ENCODE measurements around the gene RAD9B.
A peak's percentile ranks its signal among the peaks of the same experiment; 100 is the strongest.
"Not testable (repeated sequence)": the region's sequence is repeated elsewhere in the genome, so short reads cannot be mapped to it uniquely, and the experiment has no call there.

RAD9B gene

DNA sequence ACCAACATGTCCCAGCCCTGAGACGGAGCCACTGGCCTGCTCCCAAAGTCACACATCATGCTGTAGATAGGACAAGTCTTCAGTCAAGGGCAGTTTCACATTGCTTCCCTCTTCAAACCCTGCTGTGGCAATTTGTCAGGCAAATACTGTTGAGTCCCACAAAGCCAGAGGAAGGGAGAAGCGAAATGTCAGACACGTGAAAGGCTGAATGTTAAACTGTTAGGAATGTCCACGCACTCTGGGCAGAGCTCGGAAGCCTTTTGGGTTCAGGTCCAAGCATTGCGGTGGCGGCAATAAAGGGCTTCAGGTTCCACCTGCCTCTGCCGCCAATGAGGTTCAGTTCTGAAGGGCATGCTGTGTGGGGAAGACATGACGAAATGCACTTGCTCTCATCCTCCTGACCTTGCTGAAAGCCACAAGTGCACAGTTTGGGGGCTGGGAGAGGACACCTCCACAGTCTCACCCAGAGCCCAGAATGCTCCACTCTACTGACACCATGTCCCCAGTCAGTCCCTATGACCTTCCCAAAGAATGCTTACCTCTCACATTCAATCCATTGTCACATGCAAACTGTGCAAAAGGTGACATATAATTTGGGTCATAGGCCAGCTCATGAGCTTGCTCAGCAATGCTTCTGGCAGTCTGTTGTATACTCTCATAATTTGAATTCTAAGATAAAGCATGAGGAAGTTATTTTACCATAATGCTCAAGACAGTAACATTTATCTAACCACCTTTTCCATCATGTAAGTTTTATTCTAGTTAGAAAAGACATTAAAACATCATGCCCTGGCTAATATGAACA, 35.7 kb downstream of the RAD9B start:
- ATAC-seq (replicated peaks) (no peak), DNase-seq (no peak)
- peak overlapping the region; percentile 9 for H3K27ac Mint-ChIP-seq
- peaks cover 32 to 55% of the 10 kb centered on the region in 2 donors for H3K36me3 Mint-ChIP-seq
- no peak overlapping the region for H3K4me3 Mint-ChIP-seq
- no peaks in the 10 kb centered on the region for H3K27me3 Mint-ChIP-seq
- peaks cover 10 to 16% of the 10 kb centered on the region in 2 donors for H3K4me1 Mint-ChIP-seq
- no peaks in the 10 kb centered on the region for H3K9me3 Mint-ChIP-seq

DNA sequence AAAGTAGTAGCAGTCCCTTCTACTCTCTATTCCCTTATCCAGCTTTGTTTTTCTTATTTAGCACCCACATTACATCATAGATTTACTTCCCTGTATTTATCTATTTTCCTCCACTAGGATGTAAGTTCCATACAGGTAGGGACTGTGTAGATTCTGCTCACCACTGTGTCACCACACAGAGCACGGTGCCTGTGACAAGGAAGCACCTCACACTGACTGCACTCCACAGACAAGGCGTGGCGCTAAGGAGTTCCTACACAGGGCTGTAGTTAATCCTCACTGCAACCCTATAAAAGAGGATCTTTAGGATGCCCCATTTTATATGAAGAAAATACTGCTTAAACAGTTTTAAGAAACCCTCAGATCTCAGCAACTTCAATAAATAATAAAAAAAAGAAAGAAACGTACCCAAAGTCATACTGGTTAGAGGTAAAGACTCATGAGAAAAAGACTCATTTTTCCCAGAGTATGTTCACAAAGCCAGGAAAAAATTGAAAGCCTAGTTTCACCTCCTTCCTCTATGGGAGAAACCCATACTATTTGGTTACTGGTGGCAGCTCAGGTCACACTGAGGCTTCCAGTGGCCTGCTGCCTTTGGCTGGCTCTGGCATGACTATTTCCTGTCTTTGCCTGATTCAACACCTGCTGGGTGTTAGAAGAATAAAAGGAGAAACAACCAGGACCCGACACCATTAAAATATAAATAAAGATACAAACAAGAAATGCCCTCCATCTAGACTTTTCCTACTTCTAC, 36.9 kb downstream of the RAD9B start:
- peaks cover 19 to 25% of the 10 kb centered on the region in 2 donors for H3K4me1 Mint-ChIP-seq
- H3K27me3 Mint-ChIP-seq: no peaks in the 10 kb centered on the region
- no peaks in the 10 kb centered on the region for H3K9me3 Mint-ChIP-seq
- DNase-seq (no peak), ATAC-seq (replicated peaks) (no peak)
- peak overlapping the region; percentile 65 for H3K27ac Mint-ChIP-seq
- no peak overlapping the region for H3K4me3 Mint-ChIP-seq
- H3K36me3 Mint-ChIP-seq: peaks cover 41 to 60% of the 10 kb centered on the region in 2 donors

DNA sequence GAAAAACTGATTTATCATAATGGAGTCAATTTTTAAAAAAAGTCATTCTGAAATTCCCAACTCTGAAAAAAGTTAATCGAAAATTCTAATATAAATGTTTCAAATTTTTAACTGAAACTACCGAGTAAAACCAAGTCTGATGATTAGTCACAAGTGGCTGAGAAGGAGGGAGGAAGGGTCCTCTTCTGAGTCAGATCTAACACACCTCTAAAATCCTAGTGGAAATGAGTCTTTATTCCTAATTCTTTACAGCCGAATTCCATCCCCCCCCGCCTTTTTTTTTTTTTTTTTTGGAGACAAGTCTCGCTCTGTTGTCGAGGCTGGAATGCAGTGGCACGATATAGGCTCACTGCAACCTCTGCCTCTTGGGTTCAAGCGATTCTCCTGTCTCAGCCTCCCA, 37.9 kb downstream of the RAD9B start:
- Mint-ChIP-seq H3K27ac (no peak overlapping the region), H3K27me3 (no peaks in the 10 kb centered on the region), H3K4me1 (peaks cover 19 to 27% of the 10 kb centered on the region in 2 donors), H3K36me3 (peaks cover 44 to 54% of the 10 kb centered on the region in 2 donors), H3K4me3 (no peak overlapping the region), H3K9me3 (no peaks in the 10 kb centered on the region)
- ATAC-seq (replicated peaks): no peak
- no peak for DNase-seq

DNA sequence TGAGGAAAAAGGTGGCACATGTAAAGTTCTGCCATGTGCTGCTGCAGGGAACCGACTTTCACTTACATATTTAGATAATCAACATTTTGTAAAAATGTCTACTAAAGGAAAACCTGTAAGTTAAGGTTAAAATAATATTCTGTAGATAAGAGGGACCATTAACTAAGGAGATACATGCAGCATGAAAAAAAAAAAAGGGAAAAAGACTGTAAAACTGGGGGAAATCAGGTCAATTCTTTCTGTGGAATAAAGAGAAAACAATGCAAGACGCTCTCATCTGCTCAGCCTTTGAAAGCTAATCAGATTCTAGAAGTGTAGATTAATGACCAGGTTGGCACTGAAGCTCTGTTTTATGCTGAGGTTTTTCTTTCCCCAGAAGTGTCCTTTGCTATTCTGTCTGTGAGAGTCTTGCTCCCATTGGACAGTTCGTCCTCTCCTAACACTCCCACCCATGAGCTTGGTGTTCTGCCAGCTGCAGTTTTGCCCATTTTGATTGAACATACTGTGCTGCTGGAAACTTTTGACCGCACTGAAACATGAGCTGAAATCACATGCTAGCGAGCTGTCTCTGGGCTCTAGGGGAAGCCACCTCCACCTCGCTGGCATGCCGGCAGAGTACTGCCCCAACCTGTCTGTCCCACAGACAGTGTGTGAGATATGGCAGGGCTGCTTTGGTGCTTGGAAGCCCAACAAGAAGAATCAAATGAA, 41.3 kb downstream of the RAD9B start:
- Mint-ChIP-seq H3K4me1 (peaks cover 29 to 45% of the 10 kb centered on the region in 2 donors), H3K27me3 (no peaks in the 10 kb centered on the region), H3K4me3 (no peak overlapping the region), H3K9me3 (no peaks in the 10 kb centered on the region), H3K36me3 (peaks cover 38 to 53% of the 10 kb centered on the region in 2 donors), H3K27ac (peak overlapping the region; percentile 84)
- DNase-seq: no peak
- peak in 1 of 2 donors; percentile 14 for ATAC-seq (replicated peaks)

DNA sequence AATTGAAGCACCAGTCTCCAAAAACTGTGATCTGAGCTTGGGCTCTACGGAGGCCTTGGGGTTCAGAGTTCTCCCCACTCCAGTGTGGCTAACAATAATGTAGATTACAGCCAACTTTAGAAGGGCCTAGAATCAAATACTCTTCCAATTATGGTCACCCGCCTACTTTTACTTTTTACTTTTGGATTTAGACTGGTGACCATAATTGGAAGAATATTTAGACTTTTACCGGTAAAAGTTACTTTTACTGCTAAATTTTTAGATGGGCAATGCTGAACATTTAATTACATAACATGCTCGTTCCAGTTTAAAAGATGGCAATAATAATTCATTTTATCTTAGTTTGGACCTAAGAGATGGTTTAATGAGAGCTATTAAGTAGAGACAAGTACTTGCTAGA, 41.8 kb downstream of the RAD9B start:
- Mint-ChIP-seq H3K4me1 (peaks cover 28 to 44% of the 10 kb centered on the region in 2 donors), H3K9me3 (no peaks in the 10 kb centered on the region), H3K27me3 (no peaks in the 10 kb centered on the region), H3K36me3 (peaks cover 35 to 53% of the 10 kb centered on the region in 2 donors), H3K4me3 (no peak overlapping the region), H3K27ac (peak overlapping the region; percentile 84)
- ATAC-seq (replicated peaks) (no peak), DNase-seq (no peak)

DNA sequence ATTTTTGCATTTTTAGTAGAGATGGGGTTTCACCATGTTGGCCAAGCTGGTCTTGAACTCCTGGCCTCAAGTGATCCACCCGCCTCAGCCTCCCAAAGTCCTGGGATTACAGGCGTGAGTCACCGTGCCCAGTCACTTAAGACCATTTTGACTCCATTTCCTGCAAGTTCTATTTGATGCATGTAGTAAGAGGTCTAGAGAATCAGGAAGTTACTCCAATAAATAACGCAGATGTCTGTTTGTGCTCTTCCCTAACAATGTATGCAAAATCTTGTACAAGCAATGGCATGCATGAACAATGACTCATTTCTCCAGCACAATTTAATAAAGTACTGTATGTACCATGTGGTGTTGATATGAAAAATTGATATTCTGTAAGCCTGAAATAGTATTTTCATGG, 43.1 kb downstream of the RAD9B start:
- Mint-ChIP-seq H3K27ac (peak overlapping the region; percentile 80), H3K4me1 (peaks cover 34 to 48% of the 10 kb centered on the region in 2 donors), H3K36me3 (peaks cover 33 to 54% of the 10 kb centered on the region in 2 donors)
- ATAC-seq (replicated peaks); H3K4me3 Mint-ChIP-seq; H3K27me3 Mint-ChIP-seq; H3K9me3 Mint-ChIP-seq; DNase-seq: not testable (repeated sequence)

DNA sequence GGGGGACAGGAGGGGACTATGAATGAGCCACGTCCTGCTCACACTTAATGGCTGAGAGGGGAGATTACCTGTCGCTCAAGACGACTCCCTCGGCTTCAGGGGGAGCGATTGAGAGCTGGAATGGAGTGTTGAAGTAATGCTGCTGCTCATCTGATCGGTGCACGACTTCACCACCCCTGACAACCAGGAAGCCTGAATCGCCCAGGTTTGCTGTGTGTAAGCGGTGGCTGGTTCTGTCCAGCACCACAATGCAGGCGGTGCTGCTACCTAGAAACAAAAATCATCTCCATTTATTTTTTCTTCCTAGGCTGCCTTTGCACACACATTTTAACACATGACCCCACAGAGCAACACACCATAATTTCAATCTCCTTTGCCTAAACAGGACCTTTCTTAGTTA, 43.7 kb downstream of the RAD9B start:
- no peaks in the 10 kb centered on the region for H3K27me3 Mint-ChIP-seq
- no peak overlapping the region for H3K4me3 Mint-ChIP-seq
- H3K4me1 Mint-ChIP-seq: peaks cover 35 to 54% of the 10 kb centered on the region in 2 donors
- H3K36me3 Mint-ChIP-seq: peaks cover 34 to 57% of the 10 kb centered on the region in 2 donors
- DNase-seq: no peak
- H3K27ac Mint-ChIP-seq: peak overlapping the region; percentile 77
- H3K9me3 Mint-ChIP-seq: no peaks in the 10 kb centered on the region
- ATAC-seq (replicated peaks): no peak

DNA sequence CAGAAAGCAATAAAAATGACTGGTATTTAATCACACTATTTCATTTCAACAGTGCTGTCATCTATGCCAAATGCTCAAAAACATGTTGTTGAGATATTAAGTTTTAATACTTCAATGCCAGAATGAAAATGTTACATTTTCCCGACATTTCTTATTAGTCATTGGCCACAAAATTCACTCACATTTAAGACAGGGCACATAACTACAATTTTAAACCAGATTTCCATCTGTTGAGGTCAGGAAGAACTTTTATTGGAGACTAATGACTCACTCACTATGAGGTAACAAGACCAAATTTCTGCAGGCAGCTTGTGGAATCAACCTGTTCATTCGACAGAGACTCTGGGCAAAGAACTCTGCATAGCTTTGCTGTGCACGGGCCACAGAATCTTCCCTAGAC, 44.2 kb downstream of the RAD9B start:
- peak overlapping the region; percentile 42 for H3K27ac Mint-ChIP-seq
- peaks cover 35 to 56% of the 10 kb centered on the region in 2 donors for H3K36me3 Mint-ChIP-seq
- no peaks in the 10 kb centered on the region for H3K9me3 Mint-ChIP-seq
- H3K4me1 Mint-ChIP-seq: peaks cover 36 to 56% of the 10 kb centered on the region in 2 donors
- DNase-seq: no peak
- no peaks in the 10 kb centered on the region for H3K27me3 Mint-ChIP-seq
- ATAC-seq (replicated peaks): no peak
- no peak overlapping the region for H3K4me3 Mint-ChIP-seq

DNA sequence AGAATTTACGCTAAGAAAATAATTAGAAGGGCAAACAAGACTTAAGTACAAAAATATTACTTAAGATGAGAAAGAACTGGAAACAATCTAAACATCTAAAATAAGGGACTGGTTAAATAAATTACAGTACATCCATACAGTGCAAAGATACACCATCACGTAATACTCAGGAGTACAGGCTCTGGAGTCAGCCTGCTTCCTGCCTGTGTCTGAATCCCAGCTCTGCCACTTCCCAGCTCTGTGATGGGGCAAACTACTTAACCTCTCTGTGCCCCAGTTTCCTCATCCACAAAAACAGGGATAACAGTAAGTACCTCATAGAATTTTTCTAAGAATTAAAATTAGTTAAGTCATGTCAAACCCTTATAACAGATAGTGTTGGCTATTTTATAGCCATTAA, 45.0 kb downstream of the RAD9B start:
- no peaks in the 10 kb centered on the region for H3K9me3 Mint-ChIP-seq
- peaks cover 40 to 56% of the 10 kb centered on the region in 2 donors for H3K36me3 Mint-ChIP-seq
- DNase-seq (no peak), ATAC-seq (replicated peaks) (no peak)
- no peak overlapping the region for H3K27ac Mint-ChIP-seq
- no peak overlapping the region for H3K4me3 Mint-ChIP-seq
- H3K4me1 Mint-ChIP-seq: peaks cover 36 to 60% of the 10 kb centered on the region in 2 donors
- H3K27me3 Mint-ChIP-seq: no peaks in the 10 kb centered on the region

DNA sequence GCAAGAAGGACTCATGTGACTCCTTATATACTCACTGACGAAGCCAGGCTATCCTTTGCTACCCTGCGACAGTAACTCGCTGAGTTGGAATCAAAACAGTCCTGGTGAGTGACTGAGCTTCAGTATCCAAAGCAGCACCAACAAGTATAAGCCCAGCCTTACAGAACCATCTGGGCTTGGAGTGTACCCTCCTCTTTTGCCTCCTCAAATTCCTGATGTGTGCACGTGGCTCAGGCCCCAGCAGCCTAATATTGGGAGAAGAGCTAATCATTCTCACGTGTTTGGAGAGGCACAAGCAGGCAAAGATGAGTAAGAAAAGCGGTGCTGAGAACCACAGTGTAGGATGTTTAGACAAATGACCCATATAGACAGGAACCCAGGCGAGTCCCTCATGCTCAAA, 46.5 kb downstream of the RAD9B start:
- Mint-ChIP-seq H3K4me3 (no peak overlapping the region), H3K27ac (peak overlapping the region; percentile 72), H3K36me3 (peaks cover 33 to 46% of the 10 kb centered on the region in 2 donors), H3K27me3 (no peaks in the 10 kb centered on the region), H3K9me3 (no peaks in the 10 kb centered on the region), H3K4me1 (peaks cover 25 to 57% of the 10 kb centered on the region in 2 donors)
- DNase-seq: no peak
- no peak for ATAC-seq (replicated peaks)

DNA sequence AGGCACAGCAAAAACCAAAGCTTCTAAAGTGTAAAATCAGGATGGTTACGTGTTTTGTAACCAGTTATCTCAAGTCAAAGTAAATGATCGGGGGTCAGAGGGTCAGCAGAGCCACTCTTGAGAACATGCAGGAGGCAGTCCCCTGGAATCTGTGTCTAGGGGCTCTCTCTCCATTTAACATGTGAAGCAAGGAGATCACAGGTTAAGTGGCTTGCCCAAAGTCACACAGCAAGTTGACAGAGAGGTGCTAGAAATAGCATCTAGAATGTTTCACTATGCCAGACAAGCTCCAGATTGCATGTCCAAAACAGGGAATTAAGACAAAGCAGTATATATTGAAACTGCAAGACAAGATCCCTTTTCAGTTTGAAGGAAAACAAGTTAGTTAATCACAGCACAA, 47.6 kb downstream of the RAD9B start:
- ATAC-seq (replicated peaks): no peak
- no peaks in the 10 kb centered on the region for H3K27me3 Mint-ChIP-seq
- H3K27ac Mint-ChIP-seq: peak overlapping the region; percentile 47
- peaks cover 29 to 44% of the 10 kb centered on the region in 2 donors for H3K36me3 Mint-ChIP-seq
- no peak overlapping the region for H3K4me3 Mint-ChIP-seq
- H3K4me1 Mint-ChIP-seq: peaks cover 24 to 61% of the 10 kb centered on the region in 2 donors
- no peak for DNase-seq
- H3K9me3 Mint-ChIP-seq: no peaks in the 10 kb centered on the region

DNA sequence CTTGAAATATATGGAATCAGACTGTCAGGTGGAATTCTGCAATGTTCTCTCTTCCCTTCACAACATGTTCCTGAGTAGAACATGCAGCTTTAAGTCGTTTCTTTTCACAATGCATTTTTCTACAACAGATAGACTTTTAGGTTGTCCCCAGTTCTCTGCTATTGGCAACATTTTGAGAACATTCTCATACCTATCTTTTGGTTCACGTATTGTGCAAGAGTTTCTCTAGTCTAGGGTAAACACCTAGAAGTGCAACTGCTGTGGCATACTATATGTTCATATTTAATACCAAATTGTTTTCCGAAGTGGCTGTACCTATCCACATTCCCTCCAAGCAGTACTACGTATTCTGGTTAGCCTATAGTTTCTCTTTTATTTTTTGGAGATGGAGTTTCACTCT, 48.9 kb downstream of the RAD9B start:
- Mint-ChIP-seq H3K27ac (peak overlapping the region; percentile 57), H3K27me3 (no peaks in the 10 kb centered on the region), H3K4me1 (peaks cover 26 to 63% of the 10 kb centered on the region in 2 donors), H3K9me3 (no peaks in the 10 kb centered on the region), H3K36me3 (peaks cover 28 to 41% of the 10 kb centered on the region in 2 donors), H3K4me3 (no peak overlapping the region)
- DNase-seq (no peak), ATAC-seq (replicated peaks) (no peak)

All from stimulated activated naive B cell treated with anti-CD40 and anti-IgM and Interleukin-4, amounts not matched to agents 10 μg/mL and 1 μg/mL and 100 μg/mL, for 72 hours (primary cell).